Measurements from ENCODE around the gene IRF6. TPM values are rescaled to one million over a fixed set of nuclear protein-coding genes. Genes with fewer than 3 reads are reported as not detected.
A peak's percentile ranks its signal among the peaks of the same experiment; 100 is the strongest.

IRF6 gene
- polyA plus RNA-seq, result 68.0 TPM
- long read RNA-seq, donor 1, full-length matches to known transcripts, result 13 of 19 reads
- long read RNA-seq, donor 1, partial matches to known transcripts, result 6 of 19 reads
- long read RNA-seq, donor 1, other reads (novel, unspliced or antisense), result 0 of 19 reads
- long read RNA-seq, donor 2, full-length matches to known transcripts, result 25 of 47 reads
- long read RNA-seq, donor 2, partial matches to known transcripts, result 22 of 47 reads
- long read RNA-seq, donor 2, other reads (novel, unspliced or antisense), result 0 of 47 reads
- long read RNA-seq, donor 3, result 0 reads
- long read RNA-seq, donor 4, full-length matches to known transcripts, result 2 of 2 reads
- long read RNA-seq, donor 4, partial matches to known transcripts, result 0 of 2 reads
- long read RNA-seq, donor 4, other reads (novel, unspliced or antisense), result 0 of 2 reads
- long read RNA-seq, donor 5, full-length matches to known transcripts, result 6 of 6 reads
- long read RNA-seq, donor 5, partial matches to known transcripts, result 0 of 6 reads
- long read RNA-seq, donor 5, other reads (novel, unspliced or antisense), result 0 of 6 reads
- long read RNA-seq, donor 6, full-length matches to known transcripts, result 30 of 69 reads
- long read RNA-seq, donor 6, partial matches to known transcripts, result 39 of 69 reads
- long read RNA-seq, donor 6, other reads (novel, unspliced or antisense), result 0 of 69 reads
- long read RNA-seq, donor 7, full-length matches to known transcripts, result 7 of 7 reads
- long read RNA-seq, donor 7, partial matches to known transcripts, result 0 of 7 reads
- long read RNA-seq, donor 7, other reads (novel, unspliced or antisense), result 0 of 7 reads
- long read RNA-seq, donor 8, full-length matches to known transcripts, result 35 of 64 reads
- long read RNA-seq, donor 8, partial matches to known transcripts, result 29 of 64 reads
- long read RNA-seq, donor 8, other reads (novel, unspliced or antisense), result 0 of 64 reads
- long read RNA-seq, donor 9, full-length matches to known transcripts, result 16 of 36 reads
- long read RNA-seq, donor 9, partial matches to known transcripts, result 20 of 36 reads
- long read RNA-seq, donor 9, other reads (novel, unspliced or antisense), result 0 of 36 reads
- long read RNA-seq, donor 10, full-length matches to known transcripts, result 15 of 37 reads
- long read RNA-seq, donor 10, partial matches to known transcripts, result 22 of 37 reads
- long read RNA-seq, donor 10, other reads (novel, unspliced or antisense), result 0 of 37 reads
- long read RNA-seq, donor 11, full-length matches to known transcripts, result 12 of 17 reads
- long read RNA-seq, donor 11, partial matches to known transcripts, result 5 of 17 reads
- long read RNA-seq, donor 11, other reads (novel, unspliced or antisense), result 0 of 17 reads

GRCh38 chr1:209805875-209806760 lies at the start of gene IRF6:
Gene IRF6, minus strand, starts transcription at chr1:209806142. Its CDS starts 4,729 bp downstream, at chr1:209801413.
- no peaks in the 10 kb centered on the region for H3K9me3 ChIP-seq (ENCODE audit: control insufficient read depth, low read depth, low read length)
- peaks cover 4% of the 10 kb centered on the region for H3K36me3 ChIP-seq (ENCODE audit: control insufficient read depth, insufficient read depth, low read length)
- 43% methylated on average over 1 of the region's 46 CpGs for WGBS (ENCODE audit: insufficient coverage, low lambda C conversion rate)
- no peaks in the 10 kb centered on the region for H3K27me3 ChIP-seq (ENCODE audit: control insufficient read depth, insufficient read depth, low read length)
- H3K27ac ChIP-seq (ENCODE audit: low read length), result peak within 1 kb of the TSS; percentile 95
- H3K4me1 ChIP-seq (ENCODE audit: control insufficient read depth, insufficient read depth, low read length), result peaks cover 57% of the 10 kb centered on the region
- H3K4me3 ChIP-seq (ENCODE audit: low read length), result peak within 1 kb of the TSS; percentile 94
- DNase-seq, result peak; percentile 96 to 98

- H3K27ac ChIP-seq (ENCODE audit: low read length), result no peak overlapping the region
- H3K9me3 ChIP-seq (ENCODE audit: control insufficient read depth, low read depth, low read length), result no peaks in the 10 kb centered on the region
- peaks cover 32% of the 10 kb centered on the region for H3K36me3 ChIP-seq (ENCODE audit: control insufficient read depth, insufficient read depth, low read length)
- no peaks in the 10 kb centered on the region for H3K4me1 ChIP-seq (ENCODE audit: control insufficient read depth, insufficient read depth, low read length)
- DNase-seq, result no peak
- H3K27me3 ChIP-seq (ENCODE audit: control insufficient read depth, insufficient read depth, low read length), result no peaks in the 10 kb centered on the region
- H3K4me3 ChIP-seq (ENCODE audit: low read length), result no peak overlapping the region
- WGBS (ENCODE audit: insufficient coverage, low lambda C conversion rate), result no CpG with 5 or more reads among the region's 5 CpGs
Measured at GRCh38 chr1:209855623-209856022, 49.7 kb upstream of the IRF6 start.

GRCh38 chr1:209855006-209855405 lies 49.1 kb upstream of the IRF6 start:
- Histone ChIP-seq H3K27me3 (ENCODE audit: control insufficient read depth, insufficient read depth, low read length) (no peaks in the 10 kb centered on the region), H3K9me3 (ENCODE audit: control insufficient read depth, low read depth, low read length) (no peaks in the 10 kb centered on the region), H3K27ac (ENCODE audit: low read length) (no peak overlapping the region), H3K4me1 (ENCODE audit: control insufficient read depth, insufficient read depth, low read length) (no peaks in the 10 kb centered on the region), H3K36me3 (ENCODE audit: control insufficient read depth, insufficient read depth, low read length) (peaks cover 32% of the 10 kb centered on the region), H3K4me3 (ENCODE audit: low read length) (no peak overlapping the region)
- WGBS (ENCODE audit: insufficient coverage, low lambda C conversion rate), result no CpG with 5 or more reads among the region's 8 CpGs
- no peak for DNase-seq

- H3K4me1 ChIP-seq (ENCODE audit: control insufficient read depth, insufficient read depth, low read length), result no peaks in the 10 kb centered on the region
- H3K4me3 ChIP-seq (ENCODE audit: low read length), result no peak overlapping the region
- H3K36me3 ChIP-seq (ENCODE audit: control insufficient read depth, insufficient read depth, low read length), result peaks cover 37% of the 10 kb centered on the region
- H3K27me3 ChIP-seq (ENCODE audit: control insufficient read depth, insufficient read depth, low read length), result no peaks in the 10 kb centered on the region
- no peak overlapping the region for H3K27ac ChIP-seq (ENCODE audit: low read length)
- no peak for DNase-seq
- 100% methylated on average over 1 of the region's 3 CpGs for WGBS (ENCODE audit: insufficient coverage, low lambda C conversion rate)
- no peaks in the 10 kb centered on the region for H3K9me3 ChIP-seq (ENCODE audit: control insufficient read depth, low read depth, low read length)
Measured at GRCh38 chr1:209854196-209854595, 48.3 kb upstream of the IRF6 start.

GRCh38 chr1:209853676-209854075 lies 47.7 kb upstream of the IRF6 start:
- H3K27ac ChIP-seq (ENCODE audit: low read length), result no peak overlapping the region
- H3K4me1 ChIP-seq (ENCODE audit: control insufficient read depth, insufficient read depth, low read length), result no peaks in the 10 kb centered on the region
- H3K9me3 ChIP-seq (ENCODE audit: control insufficient read depth, low read depth, low read length), result no peaks in the 10 kb centered on the region
- no peak overlapping the region for H3K4me3 ChIP-seq (ENCODE audit: low read length)
- peaks cover 42% of the 10 kb centered on the region for H3K36me3 ChIP-seq (ENCODE audit: control insufficient read depth, insufficient read depth, low read length)
- DNase-seq, result no peak
- H3K27me3 ChIP-seq (ENCODE audit: control insufficient read depth, insufficient read depth, low read length), result no peaks in the 10 kb centered on the region
- WGBS (ENCODE audit: insufficient coverage, low lambda C conversion rate), result 93% methylated on average over 2 of the region's 2 CpGs

GRCh38 chr1:209850342-209850979 lies 44.5 kb upstream of the IRF6 start:
- Histone ChIP-seq H3K36me3 (ENCODE audit: control insufficient read depth, insufficient read depth, low read length) (peaks cover 59% of the 10 kb centered on the region), H3K27me3 (ENCODE audit: control insufficient read depth, insufficient read depth, low read length) (no peaks in the 10 kb centered on the region), H3K27ac (ENCODE audit: low read length) (no peak overlapping the region), H3K4me1 (ENCODE audit: control insufficient read depth, insufficient read depth, low read length) (no peaks in the 10 kb centered on the region), H3K9me3 (ENCODE audit: control insufficient read depth, low read depth, low read length) (no peaks in the 10 kb centered on the region), H3K4me3 (ENCODE audit: low read length) (no peak overlapping the region)
- peak in 1 of 2 donors; percentile 28 for DNase-seq
- no CpG with 5 or more reads among the region's 6 CpGs for WGBS (ENCODE audit: insufficient coverage, low lambda C conversion rate)

- WGBS (ENCODE audit: insufficient coverage, low lambda C conversion rate), result no CpG with 5 or more reads among the region's 5 CpGs
- no peak overlapping the region for H3K27ac ChIP-seq (ENCODE audit: low read length)
- peaks cover 65% of the 10 kb centered on the region for H3K36me3 ChIP-seq (ENCODE audit: control insufficient read depth, insufficient read depth, low read length)
- no peak overlapping the region for H3K4me3 ChIP-seq (ENCODE audit: low read length)
- no peak for DNase-seq
- H3K9me3 ChIP-seq (ENCODE audit: control insufficient read depth, low read depth, low read length), result no peaks in the 10 kb centered on the region
- H3K27me3 ChIP-seq (ENCODE audit: control insufficient read depth, insufficient read depth, low read length), result no peaks in the 10 kb centered on the region
- H3K4me1 ChIP-seq (ENCODE audit: control insufficient read depth, insufficient read depth, low read length), result no peaks in the 10 kb centered on the region
Measured at GRCh38 chr1:209849388-209849787, 43.4 kb upstream of the IRF6 start.

- H3K36me3 ChIP-seq (ENCODE audit: control insufficient read depth, insufficient read depth, low read length), result peaks cover 74% of the 10 kb centered on the region
- no peaks in the 10 kb centered on the region for H3K4me1 ChIP-seq (ENCODE audit: control insufficient read depth, insufficient read depth, low read length)
- H3K27ac ChIP-seq (ENCODE audit: low read length), result no peak overlapping the region
- no CpG with 5 or more reads among the region's 1 CpG for WGBS (ENCODE audit: insufficient coverage, low lambda C conversion rate)
- H3K27me3 ChIP-seq (ENCODE audit: control insufficient read depth, insufficient read depth, low read length), result no peaks in the 10 kb centered on the region
- no peak overlapping the region for H3K4me3 ChIP-seq (ENCODE audit: low read length)
- no peak for DNase-seq
- no peaks in the 10 kb centered on the region for H3K9me3 ChIP-seq (ENCODE audit: control insufficient read depth, low read depth, low read length)
Measured at GRCh38 chr1:209845408-209845725, 39.4 kb upstream of the IRF6 start.

- H3K36me3 ChIP-seq (ENCODE audit: control insufficient read depth, insufficient read depth, low read length), result peaks cover 78% of the 10 kb centered on the region
- no peak overlapping the region for H3K4me3 ChIP-seq (ENCODE audit: low read length)
- H3K27ac ChIP-seq (ENCODE audit: low read length), result no peak overlapping the region
- H3K27me3 ChIP-seq (ENCODE audit: control insufficient read depth, insufficient read depth, low read length), result no peaks in the 10 kb centered on the region
- no peaks in the 10 kb centered on the region for H3K9me3 ChIP-seq (ENCODE audit: control insufficient read depth, low read depth, low read length)
- WGBS (ENCODE audit: insufficient coverage, low lambda C conversion rate), result no CpG with 5 or more reads among the region's 6 CpGs
- DNase-seq, result no peak
- H3K4me1 ChIP-seq (ENCODE audit: control insufficient read depth, insufficient read depth, low read length), result no peaks in the 10 kb centered on the region
Measured at GRCh38 chr1:209844695-209845407, 38.9 kb upstream of the IRF6 start.
